PC-9 (cell line): ENCODE results near the gene UBXN2A.

Source experiments
- CTCF ChIP-seq: fragments of 200-600 bp; sonication (generic); conservative IDR thresholded peaks from 2 replicates; pipeline ENCODE4 v1.6.1; 2017; ENCODE audit warnings: mixed run types, antibody characterized with exemption, mild to moderate bottlenecking, moderate library complexity
- EZH2 ChIP-seq: fragments of 200-600 bp; sonication (generic); IDR thresholded peaks from 2 replicates; pipeline ENCODE4 v1.8.0; 2017; ENCODE audit warnings: antibody characterized with exemption, low read depth

- TF ChIP-seq CTCF: no peak
- TF ChIP-seq EZH2: no peak
These were observed 35.1 kb upstream of the UBXN2A start for GRCh38 chr2:23905155-23905554.
